Myocyte (in vitro differentiated cells): Measurements from ENCODE around the gene SLC1A2. TPM values are rescaled to one million over a fixed set of nuclear protein-coding genes. Genes with fewer than 3 reads are reported as not detected.

Experiments
- DNase-seq: peaks from one replicate; pipeline ENCODE4 v3.0.0-alpha.2; 2012; ENCODE audit warnings: low read depth
- total RNA-seq: library from RNA; depleted of rRNA; stranded (reverse); fragments of >200 nt; gene quantifications from 2 replicates; pipeline ENCODE4 v1.2.3, GENCODE V29; 2014

The SLC1A2 gene
- total RNA-seq, 1 donor from 2014 or later, result 2.9 TPM

- peak; percentile 64 for DNase-seq
These were observed 42.1 kb downstream of the SLC1A2 start for GRCh38 chr11:35377262-35377661.

GRCh38 chr11:35376613-35377012 lies 42.7 kb downstream of the SLC1A2 start:
- no peak for DNase-seq

GRCh38 chr11:35376118-35376510 lies 43.2 kb downstream of the SLC1A2 start:
- DNase-seq, result no peak

- DNase-seq, result no peak
These were observed 43.8 kb downstream of the SLC1A2 start for GRCh38 chr11:35375332-35376117.

- DNase-seq, result no peak
These were observed 45.9 kb downstream of the SLC1A2 start for GRCh38 chr11:35373284-35373933.

GRCh38 chr11:35372565-35373283 lies 46.6 kb downstream of the SLC1A2 start:
- DNase-seq, result no peak

- DNase-seq, result peak; percentile 82
These were observed 51.9 kb downstream of the SLC1A2 start for GRCh38 chr11:35367491-35367890.

- no peak for DNase-seq
These were observed 52.6 kb downstream of the SLC1A2 start for GRCh38 chr11:35366798-35367197.

- DNase-seq, result no peak
These were observed 53.4 kb downstream of the SLC1A2 start for GRCh38 chr11:35365961-35366360.

- DNase-seq, result no peak
These were observed 54.0 kb downstream of the SLC1A2 start for GRCh38 chr11:35365395-35365794.

GRCh38 chr11:35363854-35364780 lies 55.2 kb downstream of the SLC1A2 start:
- DNase-seq, result peak; percentile 97

- no peak for DNase-seq
These were observed 56.0 kb downstream of the SLC1A2 start for GRCh38 chr11:35363246-35363801.

GRCh38 chr11:35362521-35362980 lies 56.8 kb downstream of the SLC1A2 start:
- DNase-seq, result no peak

GRCh38 chr11:35360055-35360530 lies 59.3 kb downstream of the SLC1A2 start:
- no peak for DNase-seq

GRCh38 chr11:35359321-35360054 lies 59.9 kb downstream of the SLC1A2 start:
- DNase-seq, result no peak

- DNase-seq, result no peak
These were observed 61.0 kb downstream of the SLC1A2 start for GRCh38 chr11:35358391-35358790.

- DNase-seq, result no peak
These were observed 61.4 kb downstream of the SLC1A2 start for GRCh38 chr11:35357923-35358322.

- no peak for DNase-seq
These were observed 64.1 kb downstream of the SLC1A2 start for GRCh38 chr11:35355102-35355749.

- DNase-seq, result peak; percentile 60
These were observed 64.7 kb downstream of the SLC1A2 start for GRCh38 chr11:35354644-35355043.
